Measurements from ENCODE around the gene SLC6A1.
A peak's percentile ranks its signal among the peaks of the same experiment; 100 is the strongest.

Gene SLC6A1

GRCh38 chr3:10992017-10992942, at the start of gene SLC6A1:
Gene SLC6A1 (plus strand): TSS chr3:10992748. CDS start chr3:11017212, 24,464 bp downstream.
- DNase-seq, result no peak

- DNase-seq, result no peak
These were observed 47.7 kb upstream of the SLC6A1 start for GRCh38 chr3:10944866-10945265.

- peak; percentile 25 to 31 for DNase-seq
These were observed 46.8 kb upstream of the SLC6A1 start for GRCh38 chr3:10945683-10946287.

DNA sequence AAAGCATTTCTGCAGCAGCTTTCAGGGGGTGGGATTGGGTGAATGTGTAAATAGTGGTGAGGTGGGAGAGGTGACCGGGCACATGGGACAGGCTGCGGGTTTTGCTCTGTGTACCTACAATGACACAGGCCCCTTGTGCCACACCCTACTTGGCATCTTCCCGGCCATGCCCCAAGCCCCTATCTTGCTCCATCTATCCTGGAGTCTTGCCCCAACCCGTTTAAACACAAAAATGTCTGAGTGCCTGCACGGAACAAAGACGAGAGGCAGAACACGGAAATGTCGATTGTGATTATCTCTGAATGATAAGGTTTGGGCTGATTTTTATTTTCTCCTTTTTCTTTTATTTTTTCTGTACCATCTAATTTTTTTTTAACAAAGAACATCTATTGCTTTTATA, 46.0 kb upstream of the SLC6A1 start:
- no peak for DNase-seq

DNA sequence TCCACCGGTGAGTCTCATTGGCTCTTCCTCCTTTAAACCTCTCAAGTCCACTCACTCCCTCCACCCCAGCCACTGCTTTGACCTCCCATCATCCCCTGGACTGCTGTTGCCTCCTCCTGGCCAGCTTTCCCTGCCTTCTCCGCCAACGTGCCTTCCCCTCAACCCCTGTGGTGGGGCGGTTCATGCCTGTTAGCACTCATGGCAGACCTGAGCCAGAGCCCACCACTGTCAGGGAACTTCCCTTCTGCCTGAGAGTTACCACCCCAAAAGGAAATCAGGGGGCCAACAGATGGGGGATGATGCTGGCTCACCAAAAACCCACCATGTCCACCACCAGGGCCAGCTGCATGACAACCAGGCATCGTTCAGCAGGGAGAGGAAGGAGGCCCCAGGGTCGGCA, 44.2 kb upstream of the SLC6A1 start:
- no peak for DNase-seq

- DNase-seq, result no peak
These were observed 43.4 kb upstream of the SLC6A1 start for GRCh38 chr3:10949197-10949596.

- DNase-seq, result peak; percentile 22 to 43
These were observed 41.9 kb upstream of the SLC6A1 start for GRCh38 chr3:10950476-10951294.

DNA sequence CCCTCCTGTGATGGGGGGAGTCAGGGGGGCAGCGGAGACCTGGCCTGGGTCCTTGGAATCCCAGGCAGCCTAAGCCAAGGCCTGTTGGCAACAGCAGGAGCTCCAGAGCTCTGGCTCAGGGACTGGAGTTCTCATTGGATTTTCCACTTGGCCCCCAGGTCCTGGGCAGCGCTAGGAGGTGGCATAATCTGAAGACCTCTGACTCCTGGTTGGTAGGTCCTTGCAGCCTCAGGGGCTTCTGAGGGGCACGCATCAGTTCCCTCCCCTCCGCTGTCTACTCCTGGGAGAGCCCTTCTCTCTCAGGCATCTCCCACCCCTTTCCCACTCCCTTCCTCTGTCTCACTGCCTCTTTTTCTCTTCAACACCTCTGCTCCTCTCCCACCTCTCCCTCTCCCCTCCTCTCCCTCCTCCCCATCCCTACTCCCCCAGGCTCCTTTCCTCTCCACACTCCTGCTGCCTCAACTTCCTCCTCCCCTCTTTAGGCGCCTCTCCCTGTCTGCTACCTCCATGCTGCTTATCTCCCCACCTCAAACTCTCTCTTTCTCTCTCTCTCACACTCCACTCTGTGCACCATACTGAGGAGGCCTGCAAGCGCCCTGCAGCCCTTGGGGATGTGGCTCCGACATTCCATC, 41.1 kb upstream of the SLC6A1 start:
- no peak for DNase-seq

GRCh38 chr3:10952525-10952924, 40.0 kb upstream of the SLC6A1 start:
- no peak for DNase-seq

- DNase-seq, result no peak
These were observed 37.8 kb upstream of the SLC6A1 start for GRCh38 chr3:10954740-10955139.

- DNase-seq, result no peak
These were observed 36.7 kb upstream of the SLC6A1 start for GRCh38 chr3:10955711-10956453.

DNA sequence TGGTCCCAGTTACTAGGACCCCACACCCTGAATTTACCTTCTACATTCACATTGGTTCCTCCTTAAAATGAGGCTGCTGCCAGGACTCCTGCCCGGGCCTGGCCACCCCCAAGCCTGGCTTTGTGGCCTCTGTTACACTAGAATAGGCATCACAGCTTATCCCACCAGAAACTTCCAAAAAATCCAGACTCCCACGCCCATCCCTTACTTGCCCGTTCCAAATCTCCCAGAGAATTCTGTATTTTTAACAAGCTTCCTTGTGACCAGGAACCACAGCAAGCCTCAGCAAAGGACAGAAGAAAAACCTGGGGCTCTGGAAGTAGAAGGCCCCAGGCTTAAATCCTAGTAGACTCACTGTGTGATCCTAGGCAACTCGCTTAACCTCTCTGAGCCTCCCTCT, 36.0 kb upstream of the SLC6A1 start:
- DNase-seq, result no peak

DNA sequence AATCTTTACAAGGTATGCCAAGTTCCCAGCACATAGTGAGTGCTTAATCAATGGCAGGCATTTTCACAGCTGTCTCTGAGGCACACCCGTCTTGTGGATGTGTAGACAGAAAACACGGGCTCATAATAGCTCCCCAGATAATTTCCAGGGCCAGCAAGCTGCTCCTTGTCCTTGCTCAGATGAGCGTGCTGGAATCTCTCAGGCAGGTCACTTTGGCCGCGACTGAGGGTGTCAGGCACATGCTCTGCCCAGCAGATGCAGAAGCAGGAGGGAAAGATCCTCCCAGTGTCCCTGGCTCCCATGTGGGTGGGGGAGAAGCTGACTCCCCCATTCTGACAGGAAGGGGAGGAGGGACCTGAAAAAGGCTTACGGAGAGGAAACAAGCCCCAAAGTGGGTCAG, 35.6 kb upstream of the SLC6A1 start:
- DNase-seq, result no peak

DNA sequence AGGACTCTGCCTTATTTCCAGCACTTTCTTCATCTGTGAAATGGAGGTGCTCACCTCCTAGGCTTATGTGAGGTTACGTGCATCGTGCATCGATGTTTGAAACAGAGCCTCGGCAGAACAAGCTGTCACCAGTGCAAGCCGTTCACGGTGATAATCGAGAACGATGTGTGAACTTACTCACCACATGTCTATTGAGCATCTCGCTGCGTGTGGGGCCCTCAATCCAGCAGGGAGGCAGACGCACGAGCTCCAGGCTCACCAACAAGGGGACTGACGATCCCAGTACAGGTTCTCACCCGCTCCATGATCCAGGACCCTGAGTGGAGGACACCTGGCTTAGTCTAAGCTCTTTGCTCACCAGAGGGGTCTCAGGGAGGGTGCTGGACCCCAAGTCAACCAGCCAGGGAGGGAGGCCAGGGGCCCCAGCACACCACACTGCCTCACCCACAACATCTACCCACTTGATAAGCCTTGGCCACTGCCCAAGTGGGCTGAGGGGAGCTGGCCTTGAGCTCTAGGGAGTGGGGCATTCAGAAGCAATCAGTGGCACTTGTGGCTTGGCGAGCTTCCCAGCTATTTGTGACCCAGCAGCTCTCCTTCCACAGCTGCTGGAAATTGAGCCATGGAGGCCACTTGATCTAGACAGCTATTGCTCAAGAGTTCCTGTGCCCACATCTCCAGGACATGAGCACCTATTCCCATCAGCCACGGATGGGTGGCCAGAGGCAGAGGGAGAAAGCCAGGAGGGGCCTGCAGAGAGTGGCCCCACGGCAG, 34.4 kb upstream of the SLC6A1 start:
- DNase-seq, result no peak

DNA sequence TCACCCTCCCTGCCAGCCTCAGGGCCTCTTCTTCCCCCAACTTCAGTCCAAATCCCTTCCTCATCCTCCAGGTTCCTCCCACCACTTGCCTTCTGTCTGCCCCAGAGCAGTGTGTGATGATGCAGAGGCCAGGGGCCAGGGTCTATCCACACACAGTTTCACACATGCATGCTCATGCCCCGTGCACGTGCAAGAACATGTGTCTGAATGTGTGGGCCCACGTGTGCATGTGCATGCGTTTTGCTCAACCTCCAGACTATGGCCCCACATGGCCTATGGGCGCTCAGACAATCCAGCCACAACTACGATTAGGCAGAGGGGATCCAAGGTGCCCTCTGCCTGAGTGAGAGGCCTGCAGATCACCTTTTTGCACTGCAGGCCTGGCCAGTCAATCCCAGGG, 32.3 kb upstream of the SLC6A1 start:
- no peak for DNase-seq

DNA sequence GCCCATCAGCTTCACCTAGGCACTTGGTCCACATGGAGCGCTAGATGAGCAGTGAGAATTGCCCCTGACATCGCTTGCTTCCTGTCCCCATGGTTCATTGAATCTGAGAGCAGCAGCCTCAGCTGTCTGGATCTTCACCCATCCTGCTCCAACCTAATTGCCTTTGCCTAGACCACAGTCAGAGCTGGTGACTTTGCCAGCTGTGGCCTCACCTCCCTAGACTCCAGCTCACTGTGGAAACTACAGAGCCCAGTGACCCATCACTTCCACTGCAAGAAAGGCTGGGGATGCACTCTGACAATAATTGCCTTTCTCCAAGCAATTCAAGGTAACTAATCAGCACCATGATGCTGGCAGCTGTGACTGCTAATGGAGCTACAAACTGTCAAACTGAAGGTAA, 30.6 kb upstream of the SLC6A1 start:
- DNase-seq, result no peak

GRCh38 chr3:10962481-10963036, 30.0 kb upstream of the SLC6A1 start:
- no peak for DNase-seq

GRCh38 chr3:10964537-10965167, 27.9 kb upstream of the SLC6A1 start:
- DNase-seq, result peak; percentile 8 to 25

GRCh38 chr3:10968401-10968800, 24.1 kb upstream of the SLC6A1 start:
- no peak for DNase-seq

DNA sequence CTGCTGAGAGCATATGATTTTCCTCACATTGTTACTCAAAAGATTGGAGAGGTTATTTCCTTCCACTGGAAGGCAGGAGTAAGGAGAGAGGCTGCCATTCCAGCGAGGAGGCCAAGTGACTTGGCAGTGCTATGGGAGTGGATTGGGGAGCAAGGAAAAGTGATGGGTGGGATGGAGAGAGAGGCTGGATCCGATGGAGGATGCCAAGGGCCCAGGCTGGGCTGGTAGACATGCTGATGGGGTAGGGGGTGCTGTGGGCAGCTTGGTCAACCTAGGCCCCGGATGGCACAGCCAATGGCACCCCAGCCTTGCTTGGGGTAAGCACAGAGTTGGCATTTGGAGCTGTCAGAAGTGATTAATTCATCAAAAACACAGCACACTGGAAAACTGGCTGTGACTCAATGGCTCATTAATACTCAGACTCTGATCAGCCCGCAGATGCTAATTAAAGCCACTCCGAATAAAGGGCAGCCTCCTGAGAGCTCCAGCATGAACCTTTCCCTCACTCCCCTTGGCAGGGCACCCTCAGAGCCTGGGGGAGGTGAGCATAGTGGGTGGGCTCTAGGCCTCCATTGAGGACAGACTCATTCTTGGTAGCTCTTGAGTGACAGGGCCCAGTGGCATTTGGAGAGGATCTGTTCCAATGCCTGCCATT, 22.1 kb upstream of the SLC6A1 start:
- no peak for DNase-seq

All from Kasumi-1 (cell line).